Measurements from ENCODE around the gene PRKN.

DNA sequence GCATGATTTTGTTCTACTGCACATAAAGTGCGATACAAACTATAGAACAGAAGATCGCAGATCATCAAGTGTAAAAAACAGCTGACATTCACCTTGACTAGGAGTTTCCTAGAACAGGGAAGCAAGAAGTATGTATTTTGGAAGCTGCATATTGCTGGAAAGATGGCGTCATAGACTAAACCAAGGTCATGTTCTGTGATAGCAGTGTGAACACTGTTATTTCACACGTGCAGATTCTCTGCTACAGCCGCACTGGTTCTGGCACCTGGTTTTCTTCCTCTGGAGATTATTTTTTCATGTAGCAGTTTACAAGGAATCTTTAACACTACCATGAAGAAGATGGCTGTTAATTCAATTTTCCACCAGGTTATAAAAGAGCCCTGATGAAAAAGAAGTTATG, 681.2 kb downstream of the PRKN start:
- TF ChIP-seq, protein P1, sequence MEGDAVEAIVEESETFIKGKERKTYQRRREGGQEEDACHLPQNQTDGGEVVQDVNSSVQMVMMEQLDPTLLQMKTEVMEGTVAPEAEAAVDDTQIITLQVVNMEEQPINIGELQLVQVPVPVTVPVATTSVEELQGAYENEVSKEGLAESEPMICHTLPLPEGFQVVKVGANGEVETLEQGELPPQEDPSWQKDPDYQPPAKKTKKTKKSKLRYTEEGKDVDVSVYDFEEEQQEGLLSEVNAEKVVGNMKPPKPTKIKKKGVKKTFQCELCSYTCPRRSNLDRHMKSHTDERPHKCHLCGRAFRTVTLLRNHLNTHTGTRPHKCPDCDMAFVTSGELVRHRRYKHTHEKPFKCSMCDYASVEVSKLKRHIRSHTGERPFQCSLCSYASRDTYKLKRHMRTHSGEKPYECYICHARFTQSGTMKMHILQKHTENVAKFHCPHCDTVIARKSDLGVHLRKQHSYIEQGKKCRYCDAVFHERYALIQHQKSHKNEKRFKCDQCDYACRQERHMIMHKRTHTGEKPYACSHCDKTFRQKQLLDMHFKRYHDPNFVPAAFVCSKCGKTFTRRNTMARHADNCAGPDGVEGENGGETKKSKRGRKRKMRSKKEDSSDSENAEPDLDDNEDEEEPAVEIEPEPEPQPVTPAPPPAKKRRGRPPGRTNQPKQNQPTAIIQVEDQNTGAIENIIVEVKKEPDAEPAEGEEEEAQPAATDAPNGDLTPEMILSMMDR (IDR thresholded peaks at IDR 0.05): no peak
- no peak for TF ChIP-seq ZFX (IDR thresholded peaks at IDR 0.05; ENCODE audit: borderline replicate concordance)

Measured in 22Rv1 (cell line).